Astrocyte (in vitro differentiated cells and primary cell): ENCODE results near the gene KCNAB1. TPM values are rescaled to one million over a fixed set of nuclear protein-coding genes. Genes with fewer than 3 reads are reported as not detected.
"Not testable (repeated sequence)": the region's sequence is repeated elsewhere in the genome, so short reads cannot be mapped to it uniquely, and the experiment has no call there.

Source experiments
- DNase-seq: peaks from one replicate; pipeline ENCODE4 v3.0.0-alpha.2; 2010; ENCODE audit warnings: low read depth
- FAIRE-seq: peaks from 2 replicates; lab custom pipeline; 2011; peaks lifted over from hg19 to GRCh38; lab: Jason Lieb, UNC
- H2AFZ ChIP-seq: 2 replicates; pipeline ENCODE4 v1.6.0; 2012; ENCODE audit warnings: low read depth, low read length, inconsistent platforms
- H3K27ac ChIP-seq: 2 replicates; pipeline ENCODE4 v1.5.1; 2011; ENCODE audit warnings: low read depth, low read length, inconsistent platforms
- H3K27me3 ChIP-seq: 2 replicates; pipeline ENCODE4 v1.6.0; 2011; ENCODE audit warnings: low read length, inconsistent platforms; ENCODE audit not compliant: insufficient read depth
- H3K36me3 ChIP-seq: 2 replicates; pipeline ENCODE4 v1.5.1; 2011; ENCODE audit warnings: low read length, inconsistent platforms; ENCODE audit not compliant: insufficient read depth
- H3K4me1 ChIP-seq: 2 replicates; pipeline ENCODE4 v1.5.1; 2011; ENCODE audit warnings: low read length, inconsistent platforms; ENCODE audit not compliant: insufficient read depth
- H3K4me2 ChIP-seq: 2 replicates; pipeline ENCODE4 v1.6.0; 2012; ENCODE audit warnings: low read length, inconsistent platforms
- H3K4me3 ChIP-seq: 2 replicates; pipeline ENCODE4 v1.5.1; 2011; ENCODE audit warnings: low read depth, mild to moderate bottlenecking, low read length, inconsistent platforms; ENCODE audit not compliant: insufficient read depth
- H3K79me2 ChIP-seq: 2 replicates; pipeline ENCODE4 v1.6.0; 2012; ENCODE audit warnings: mild to moderate bottlenecking, low read length, inconsistent platforms; ENCODE audit not compliant: insufficient read depth
- H3K9ac ChIP-seq: 2 replicates; pipeline ENCODE4 v1.6.0; 2012; ENCODE audit warnings: mild to moderate bottlenecking, low read length, inconsistent platforms
- H3K9me3 ChIP-seq: 2 replicates; pipeline ENCODE4 v1.5.1; 2012; ENCODE audit warnings: low read depth, mild to moderate bottlenecking, low read length, inconsistent platforms; ENCODE audit not compliant: insufficient read depth
- H4K20me1 ChIP-seq: 2 replicates; pipeline ENCODE4 v1.6.0; 2012; ENCODE audit warnings: low read length, inconsistent platforms; ENCODE audit not compliant: insufficient read depth
- H3K27ac Mint-ChIP-seq: one replicate; pipeline ENCODE4 v1.8.0; 2021; ENCODE audit warnings: mild to moderate bottlenecking, mixed read lengths; ENCODE audit not compliant: unreplicated experiment
- H3K27me3 Mint-ChIP-seq: one replicate; pipeline ENCODE4 v1.8.0; 2021; ENCODE audit warnings: low read depth, mixed read lengths; ENCODE audit not compliant: unreplicated experiment
- H3K36me3 Mint-ChIP-seq: one replicate; pipeline ENCODE4 v1.8.0; 2021; ENCODE audit warnings: low read depth, mixed read lengths; ENCODE audit not compliant: unreplicated experiment
- H3K4me1 Mint-ChIP-seq: one replicate; pipeline ENCODE4 v1.8.0; 2021; ENCODE audit warnings: low read depth, mixed read lengths; ENCODE audit not compliant: unreplicated experiment
- H3K4me3 Mint-ChIP-seq: one replicate; pipeline ENCODE4 v1.8.0; 2021; ENCODE audit warnings: mild to moderate bottlenecking, moderate library complexity, mixed read lengths; ENCODE audit not compliant: unreplicated experiment
- H3K9me3 Mint-ChIP-seq: one replicate; pipeline ENCODE4 v1.8.0; 2021; ENCODE audit warnings: mild to moderate bottlenecking, mixed read lengths; ENCODE audit not compliant: unreplicated experiment
- CTCF ChIP-seq: IDR thresholded peaks from 2 replicates; pipeline ENCODE4 v1.5.1; 2011; ENCODE audit warnings: low read depth, mild to moderate bottlenecking, inconsistent platforms, low read length, moderate library complexity; ENCODE audit not compliant: insufficient read depth
- EZH2 ChIP-seq: IDR thresholded peaks from 2 replicates; pipeline ENCODE4 v1.6.1; 2012; ENCODE audit warnings: mild to moderate bottlenecking, low read length, inconsistent platforms; ENCODE audit not compliant: insufficient read depth
- total RNA-seq: library from RNA; stranded (reverse); gene quantifications from 2 replicates; pipeline ENCODE4 v1.2.1, GENCODE V29; 2021

KCNAB1 gene
- total RNA-seq, 1 donor from 2014 or later: 0.30 TPM

- H3K4me3 ChIP-seq: no peak overlapping the region
- H3K27ac Mint-ChIP-seq: no peak overlapping the region
- no peaks in the 10 kb centered on the region for H3K4me1 ChIP-seq
- H3K27ac ChIP-seq: no peak overlapping the region
- H4K20me1 ChIP-seq: no peaks in the 10 kb centered on the region
- no peaks in the 10 kb centered on the region for H3K79me2 ChIP-seq
- H3K9me3 Mint-ChIP-seq: peaks cover 11% of the 10 kb centered on the region
- no peak overlapping the region for H2AFZ ChIP-seq
- TF ChIP-seq CTCF (no peak), EZH2 (no peak)
- H3K36me3 ChIP-seq: no peaks in the 10 kb centered on the region
- FAIRE-seq: no peak
- H3K4me1 Mint-ChIP-seq: no peaks in the 10 kb centered on the region
- no peaks in the 10 kb centered on the region for H3K36me3 Mint-ChIP-seq
- H3K4me2 ChIP-seq: no peak overlapping the region
- no peaks in the 10 kb centered on the region for H3K9me3 ChIP-seq
- no peak overlapping the region for H3K9ac ChIP-seq
- H3K27me3 ChIP-seq: no peaks in the 10 kb centered on the region
- H3K27me3 Mint-ChIP-seq: peaks cover 6% of the 10 kb centered on the region
- no peak for DNase-seq
- H3K4me3 Mint-ChIP-seq: no peak overlapping the region
Observed at GRCh38 chr3:156226676-156227420, 106.5 kb downstream of the KCNAB1 start.

DNA sequence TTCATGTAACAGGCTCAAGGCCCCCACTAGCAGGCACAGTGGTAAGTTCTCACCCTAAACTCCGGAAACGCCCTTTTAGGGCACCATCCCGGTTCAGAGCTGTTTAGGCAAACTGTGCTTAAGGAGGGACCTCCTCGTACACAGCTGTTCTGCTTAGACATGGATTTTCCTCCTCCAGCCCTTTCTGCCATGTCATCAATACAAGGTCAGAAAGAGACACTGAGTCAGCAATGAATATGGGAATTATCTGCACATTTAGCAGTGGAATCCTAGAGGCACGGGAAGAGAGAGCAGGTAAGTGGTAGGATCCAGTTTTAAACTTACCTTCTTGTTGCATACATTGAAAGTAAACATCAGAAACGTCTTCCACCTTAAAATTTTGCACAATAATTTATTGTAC, 107.3 kb downstream of the KCNAB1 start:
- no peaks in the 10 kb centered on the region for H3K79me2 ChIP-seq
- H3K9me3 ChIP-seq: no peaks in the 10 kb centered on the region
- Mint-ChIP-seq H3K4me3 (no peak overlapping the region), H3K27me3 (peaks cover 6% of the 10 kb centered on the region), H3K27ac (no peak overlapping the region), H3K36me3 (no peaks in the 10 kb centered on the region), H3K4me1 (no peaks in the 10 kb centered on the region), H3K9me3 (peaks cover 6% of the 10 kb centered on the region)
- DNase-seq (no peak), FAIRE-seq (no peak)
- H3K27ac ChIP-seq: no peak overlapping the region
- no peak overlapping the region for H3K9ac ChIP-seq
- no peak overlapping the region for H3K4me3 ChIP-seq
- H2AFZ ChIP-seq: no peak overlapping the region
- TF ChIP-seq CTCF: no peak
- TF ChIP-seq EZH2: no peak
- H3K27me3 ChIP-seq: no peaks in the 10 kb centered on the region
- no peak overlapping the region for H3K4me2 ChIP-seq
- no peaks in the 10 kb centered on the region for H3K36me3 ChIP-seq
- no peaks in the 10 kb centered on the region for H4K20me1 ChIP-seq
- H3K4me1 ChIP-seq: no peaks in the 10 kb centered on the region

- Mint-ChIP-seq H3K4me1 (peaks cover 13% of the 10 kb centered on the region), H3K4me3 (no peak overlapping the region), H3K27me3 (peaks cover 4% of the 10 kb centered on the region), H3K9me3 (peaks cover 9% of the 10 kb centered on the region), H3K36me3 (no peaks in the 10 kb centered on the region), H3K27ac (peak overlapping the region; percentile 50)
- DNase-seq: no peak
- Histone ChIP-seq H3K9me3 (no peaks in the 10 kb centered on the region), H4K20me1 (no peaks in the 10 kb centered on the region), H3K4me3 (no peak overlapping the region), H3K4me1 (no peaks in the 10 kb centered on the region), H3K27me3 (no peaks in the 10 kb centered on the region), H2AFZ (no peak overlapping the region), H3K4me2 (no peak overlapping the region), H3K36me3 (no peaks in the 10 kb centered on the region), H3K9ac (no peak overlapping the region), H3K27ac (no peak overlapping the region), H3K79me2 (no peaks in the 10 kb centered on the region)
- TF ChIP-seq CTCF: no peak
- no peak for TF ChIP-seq EZH2
- no peak for FAIRE-seq
Observed at GRCh38 chr3:156230278-156230900, 110.0 kb downstream of the KCNAB1 start.

DNA sequence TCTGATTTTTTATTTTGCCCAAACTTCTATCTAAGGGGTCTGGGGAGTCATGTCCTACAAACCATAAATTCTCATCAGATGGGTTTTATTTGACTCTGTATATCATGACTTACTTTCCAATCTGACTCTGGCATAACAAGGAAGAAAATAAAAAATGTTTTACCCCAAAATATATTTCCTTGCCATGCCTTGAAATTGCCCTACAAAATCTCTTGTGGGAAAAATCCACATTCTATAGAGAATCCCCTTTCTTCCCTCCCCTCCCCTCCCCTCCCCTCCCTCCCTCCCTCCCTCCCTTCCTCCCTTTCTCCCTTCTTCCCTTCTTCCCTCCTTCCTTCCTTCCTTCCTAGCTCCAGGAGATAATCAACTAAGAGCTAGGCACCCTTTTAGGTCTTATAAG, 110.8 kb downstream of the KCNAB1 start:
- H3K36me3 Mint-ChIP-seq, H3K4me2 ChIP-seq, DNase-seq, H3K27me3 ChIP-seq, H3K36me3 ChIP-seq, H3K79me2 ChIP-seq, H3K9me3 Mint-ChIP-seq, H3K9me3 ChIP-seq, H3K4me3 Mint-ChIP-seq, H3K4me3 ChIP-seq, H3K27ac Mint-ChIP-seq, H4K20me1 ChIP-seq, H3K4me1 ChIP-seq, H3K27ac ChIP-seq, H2AFZ ChIP-seq, FAIRE-seq, H3K27me3 Mint-ChIP-seq, H3K9ac ChIP-seq: not testable (repeated sequence)
- H3K4me1 Mint-ChIP-seq: peaks cover 13% of the 10 kb centered on the region
